ENCODE measurements around the gene BTLA.

GRCh38 chr3:112539825-112540650, 40.8 kb upstream of the BTLA start:
- TF ChIP-seq TAF1 (IDR thresholded peaks at IDR 0.05; ENCODE audit: low read depth) = no peak
- no peak for TF ChIP-seq POLR2AphosphoS5 (IDR thresholded peaks at IDR 0.05)
- no peak for TF ChIP-seq CTCF (IDR thresholded peaks at IDR 0.05; ENCODE audit: poor library complexity, severe bottlenecking)
- no peak for TF ChIP-seq MXI1 (conservative IDR thresholded peaks at IDR 0.05; ENCODE audit: poor library complexity, severe bottlenecking)

All from neural cell (in vitro differentiated cells).